ENCODE results near the gene TDRD3. TPM values are rescaled to one million over a fixed set of nuclear protein-coding genes. Genes with fewer than 3 reads are reported as not detected.

TDRD3 gene
- total RNA-seq, 1 donor from 2014 or later, result 22.5 TPM

DNA sequence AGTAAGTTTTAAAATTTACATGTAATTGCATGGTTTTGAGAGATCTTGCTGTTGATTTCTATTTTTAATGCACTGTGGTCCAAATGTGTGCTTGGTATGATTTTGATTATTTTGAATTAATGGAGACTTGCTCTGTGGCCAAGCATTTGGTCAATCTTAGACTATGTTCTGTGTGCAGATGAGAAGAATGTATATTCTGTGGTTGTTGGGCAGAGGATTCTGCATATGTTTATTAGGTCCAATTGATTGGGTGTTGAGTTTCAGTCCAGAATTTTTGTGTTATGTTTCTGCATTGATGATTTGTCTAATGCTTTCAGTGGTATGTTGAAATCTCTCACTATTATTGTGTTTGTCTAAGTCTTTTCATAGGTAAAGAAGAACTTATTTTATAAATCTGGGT, 82.3 kb downstream of the TDRD3 start:
- Mint-ChIP-seq H3K4me1 (no peaks in the 10 kb centered on the region), H3K27ac (no peak overlapping the region), H3K27me3 (no peaks in the 10 kb centered on the region), H3K9me3 (peaks cover 24% of the 10 kb centered on the region), H3K36me3 (ENCODE audit: low read depth) (peaks cover 73% of the 10 kb centered on the region), H3K4me3 (no peak overlapping the region)
- CTCF ChIA-PET, result no interaction called here
- TF ChIP-seq, protein P1, sequence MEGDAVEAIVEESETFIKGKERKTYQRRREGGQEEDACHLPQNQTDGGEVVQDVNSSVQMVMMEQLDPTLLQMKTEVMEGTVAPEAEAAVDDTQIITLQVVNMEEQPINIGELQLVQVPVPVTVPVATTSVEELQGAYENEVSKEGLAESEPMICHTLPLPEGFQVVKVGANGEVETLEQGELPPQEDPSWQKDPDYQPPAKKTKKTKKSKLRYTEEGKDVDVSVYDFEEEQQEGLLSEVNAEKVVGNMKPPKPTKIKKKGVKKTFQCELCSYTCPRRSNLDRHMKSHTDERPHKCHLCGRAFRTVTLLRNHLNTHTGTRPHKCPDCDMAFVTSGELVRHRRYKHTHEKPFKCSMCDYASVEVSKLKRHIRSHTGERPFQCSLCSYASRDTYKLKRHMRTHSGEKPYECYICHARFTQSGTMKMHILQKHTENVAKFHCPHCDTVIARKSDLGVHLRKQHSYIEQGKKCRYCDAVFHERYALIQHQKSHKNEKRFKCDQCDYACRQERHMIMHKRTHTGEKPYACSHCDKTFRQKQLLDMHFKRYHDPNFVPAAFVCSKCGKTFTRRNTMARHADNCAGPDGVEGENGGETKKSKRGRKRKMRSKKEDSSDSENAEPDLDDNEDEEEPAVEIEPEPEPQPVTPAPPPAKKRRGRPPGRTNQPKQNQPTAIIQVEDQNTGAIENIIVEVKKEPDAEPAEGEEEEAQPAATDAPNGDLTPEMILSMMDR (IDR thresholded peaks at IDR 0.05), result no peak
- intact Hi-C loops (cut with micrococcal nuclease), result no loop called here
- POLR2A ChIA-PET, result no interaction called here
- DNase-seq, result no peak
- no peak for ATAC-seq (ENCODE audit: low read depth)

DNA sequence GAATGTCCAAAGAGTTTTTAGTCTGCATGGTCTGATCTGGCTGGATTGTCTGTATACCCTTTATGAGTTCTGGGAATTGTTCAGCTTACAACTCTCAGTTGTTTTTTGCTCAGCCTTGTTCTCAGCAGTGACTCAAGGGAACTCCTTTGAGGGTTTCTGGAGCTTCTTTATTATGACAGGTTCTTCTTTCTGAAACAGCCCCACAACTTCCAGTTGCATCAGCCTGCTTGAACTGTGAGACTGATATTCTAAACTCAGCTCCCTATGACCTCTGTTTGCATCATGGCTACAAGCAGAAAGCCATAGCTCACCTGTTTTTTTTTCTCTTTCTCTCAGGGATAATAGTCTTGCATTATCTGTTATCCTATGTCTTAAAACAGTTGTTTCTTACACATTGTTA, 85.0 kb downstream of the TDRD3 start:
- intact Hi-C loops (cut with micrococcal nuclease), result no loop called here
- no peak for ATAC-seq (ENCODE audit: low read depth)

DNA sequence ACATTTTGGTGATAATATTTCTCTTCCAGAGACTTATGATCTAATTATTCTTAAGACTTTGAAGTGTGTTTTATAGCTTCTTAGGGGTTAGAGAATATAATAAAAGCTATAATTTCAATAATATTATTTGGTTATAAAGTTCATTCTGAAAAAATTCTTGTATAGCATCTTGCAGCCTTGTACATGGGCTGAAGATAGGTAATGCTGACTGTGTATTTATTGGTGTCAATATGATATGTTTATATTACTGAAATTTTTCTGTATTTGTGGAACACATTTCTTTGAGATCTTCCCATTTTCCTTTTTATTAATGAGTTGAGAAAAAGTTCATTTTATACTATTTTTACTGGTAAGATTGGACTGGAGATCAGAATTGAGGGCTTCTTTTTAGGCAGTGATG, 87.8 kb downstream of the TDRD3 start:
- ATAC-seq (ENCODE audit: low read depth) (no peak), DNase-seq (no peak)
- TF ChIP-seq, protein P1 (IDR thresholded peaks at IDR 0.05), result no peak
- Mint-ChIP-seq H3K27me3 (no peaks in the 10 kb centered on the region), H3K4me3 (no peak overlapping the region), H3K9me3 (peaks cover 7% of the 10 kb centered on the region), H3K36me3 (ENCODE audit: low read depth) (peaks cover 67% of the 10 kb centered on the region), H3K27ac (no peak overlapping the region), H3K4me1 (no peaks in the 10 kb centered on the region)
- intact Hi-C loops (cut with micrococcal nuclease), result no loop called here
- CTCF ChIA-PET, result no interaction called here
- POLR2A ChIA-PET, result no interaction called here

More for the DNA sequence above, 85.0 kb downstream of the TDRD3 start:
- H3K27me3 Mint-ChIP-seq, result no peaks in the 10 kb centered on the region
- no peak for DNase-seq
- ChIA-PET POLR2A (no interaction called here), CTCF (no interaction called here)
- no peak overlapping the region for H3K4me3 Mint-ChIP-seq
- H3K4me1 Mint-ChIP-seq, result no peaks in the 10 kb centered on the region
- H3K36me3 Mint-ChIP-seq (ENCODE audit: low read depth), result peaks cover 68% of the 10 kb centered on the region
- TF ChIP-seq, protein P1 (IDR thresholded peaks at IDR 0.05), result no peak
- H3K27ac Mint-ChIP-seq, result no peak overlapping the region
- H3K9me3 Mint-ChIP-seq, result peaks cover 13% of the 10 kb centered on the region

DNA sequence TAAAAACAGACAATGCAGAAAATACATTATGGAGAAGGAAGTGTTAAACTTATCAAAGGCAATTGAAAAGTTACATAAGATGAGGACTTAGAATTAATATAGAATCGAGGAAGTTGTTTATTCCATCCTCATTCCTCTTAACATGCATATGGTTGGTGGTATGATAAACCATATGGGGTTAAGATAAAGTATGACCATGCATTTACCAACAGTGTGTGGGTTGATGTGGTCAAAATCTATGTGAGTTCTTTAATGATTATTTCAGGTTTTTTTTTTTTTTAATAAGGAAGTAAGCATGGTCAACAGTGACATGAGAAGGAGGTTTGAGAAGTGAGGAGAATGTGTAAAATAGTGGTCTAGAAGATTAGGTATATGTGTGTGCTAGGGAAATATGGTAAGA, 94.5 kb downstream of the TDRD3 start:
- H3K36me3 Mint-ChIP-seq (ENCODE audit: low read depth), result peaks cover 65% of the 10 kb centered on the region
- intact Hi-C loops (cut with micrococcal nuclease), result no loop called here
- no peaks in the 10 kb centered on the region for H3K27me3 Mint-ChIP-seq
- ATAC-seq (ENCODE audit: low read depth) (no peak), DNase-seq (no peak)
- POLR2A ChIA-PET, result no interaction called here
- H3K4me3 Mint-ChIP-seq, result no peak overlapping the region
- H3K9me3 Mint-ChIP-seq, result peaks cover 3% of the 10 kb centered on the region
- TF ChIP-seq, protein P1 (IDR thresholded peaks at IDR 0.05), result no peak
- H3K27ac Mint-ChIP-seq, result no peak overlapping the region
- no peaks in the 10 kb centered on the region for H3K4me1 Mint-ChIP-seq
- CTCF ChIA-PET, result no interaction called here

DNA sequence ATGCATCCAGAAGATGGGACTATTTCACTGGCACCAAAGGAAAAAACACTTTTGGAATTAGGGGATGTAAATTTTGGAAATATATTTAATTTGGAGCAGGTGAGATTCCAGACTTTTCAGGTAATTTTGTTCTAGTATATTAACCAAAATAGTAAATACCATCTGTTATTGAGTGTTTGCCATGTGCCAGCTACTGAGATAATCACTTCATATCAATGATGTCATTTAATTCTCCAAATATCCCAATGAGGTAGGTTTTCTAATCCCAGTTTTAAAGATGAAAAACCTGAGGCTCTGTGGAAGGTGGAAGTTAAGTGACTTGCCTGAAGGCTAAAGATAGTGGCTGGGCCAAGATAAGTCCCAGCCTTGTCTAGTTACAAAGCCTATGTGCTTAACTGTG, 95.2 kb downstream of the TDRD3 start:
- Mint-ChIP-seq H3K9me3 (peaks cover 3% of the 10 kb centered on the region), H3K36me3 (ENCODE audit: low read depth) (peaks cover 68% of the 10 kb centered on the region), H3K27ac (no peak overlapping the region), H3K4me3 (no peak overlapping the region), H3K4me1 (no peaks in the 10 kb centered on the region), H3K27me3 (no peaks in the 10 kb centered on the region)
- ChIA-PET CTCF (no interaction called here), POLR2A (no interaction called here)
- TF ChIP-seq, protein P1 (IDR thresholded peaks at IDR 0.05), result no peak
- intact Hi-C loops (cut with micrococcal nuclease), result no loop called here
- ATAC-seq (ENCODE audit: low read depth) (no peak), DNase-seq (no peak)

Data from activated B cell treated with CpG ODN at 0.5 μM for 24 hours (primary cell).